ENCODE data around the gene URAD.

Gene URAD

GRCh38 chr13:28027607-28028364, 39.3 kb upstream of the URAD start:
- TF ChIP-seq CTCF (IDR thresholded peaks at IDR 0.05; ENCODE audit: insufficient read depth, missing control alignments): no peak
- FAIRE-seq (no peak), DNase-seq (ENCODE audit: insufficient read length, low spot score) (no peak)

- TF ChIP-seq CTCF (IDR thresholded peaks at IDR 0.05; ENCODE audit: insufficient read depth, missing control alignments): no peak
- FAIRE-seq: no peak
- no peak for DNase-seq (ENCODE audit: insufficient read length, low spot score)
These were observed 38.6 kb upstream of the URAD start for GRCh38 chr13:28027071-28027470.

GRCh38 chr13:28026508-28026907, 38.0 kb upstream of the URAD start:
- FAIRE-seq: no peak
- no peak for DNase-seq (ENCODE audit: insufficient read length, low spot score)

GRCh38 chr13:28022848-28023518, 34.5 kb upstream of the URAD start:
- no peak for DNase-seq (ENCODE audit: insufficient read length, low spot score)
- FAIRE-seq: no peak
- no peak for TF ChIP-seq CTCF (IDR thresholded peaks at IDR 0.05; ENCODE audit: insufficient read depth, missing control alignments)

More at GRCh38 chr13:28026508-28026907, 38.0 kb upstream of the URAD start:
- TF ChIP-seq CTCF (IDR thresholded peaks at IDR 0.05; ENCODE audit: insufficient read depth, missing control alignments): no peak

GRCh38 chr13:28014301-28014700, 25.8 kb upstream of the URAD start:
- TF ChIP-seq CTCF (IDR thresholded peaks at IDR 0.05; ENCODE audit: insufficient read depth, missing control alignments): no peak
- DNase-seq (ENCODE audit: insufficient read length, low spot score) (no peak), FAIRE-seq (no peak)

GRCh38 chr13:28013482-28013881, 25.0 kb upstream of the URAD start:
- TF ChIP-seq CTCF (IDR thresholded peaks at IDR 0.05; ENCODE audit: insufficient read depth, missing control alignments): no peak
- no peak for FAIRE-seq
- no peak for DNase-seq (ENCODE audit: insufficient read length, low spot score)

- DNase-seq (ENCODE audit: insufficient read length, low spot score): no peak
These were observed 24.4 kb upstream of the URAD start for GRCh38 chr13:28012896-28013295.

More at GRCh38 chr13:28012896-28013295, 24.4 kb upstream of the URAD start:
- TF ChIP-seq CTCF (IDR thresholded peaks at IDR 0.05; ENCODE audit: insufficient read depth, missing control alignments): no peak
- no peak for FAIRE-seq
